K562 (cell line): ENCODE data around the gene TTC9C. TPM values are rescaled to one million over a fixed set of nuclear protein-coding genes. Genes with fewer than 3 reads are reported as not detected.
A peak's percentile ranks its signal among the peaks of the same experiment; 100 is the strongest.

Source experiments
- CBX3 ChIP-seq, 2 experiments: IDR thresholded peaks; 1 replicate in 1 of 2; 2 replicates in 1 of 2; pipeline ENCODE4 v1.6.1; 2012; ENCODE audit warnings: inconsistent platforms in 2 of 2, low read length in 2 of 2, borderline replicate concordance in 1 of 2, control low read depth in 1 of 2
- CHCHD3 ChIP-seq: fragments of 250-450 bp; sonication (Bioruptor Pico); IDR thresholded peaks from 2 replicates; pipeline ENCODE4 v2.1.2; 2022; ENCODE audit warnings: mild to moderate bottlenecking
- CREB1 ChIP-seq, 2 experiments: sonication (generic) in 1 of 2; formaldehyde crosslinking in 1 of 2; IDR thresholded peaks; 2 replicates each; pipeline versions ENCODE4 v1.6.1 to v1.8.0; 2012 to 2022; ENCODE audit warnings: inconsistent platforms in 1 of 2, mild to moderate bottlenecking in 1 of 2, missing genetic modification reagents in 1 of 2, moderate library complexity in 1 of 2
- FOXK2 ChIP-seq, 2 experiments: fragments of 450-650 bp; IDR thresholded peaks in 1 of 2; conservative IDR thresholded peaks in 1 of 2; 2 replicates each; pipeline ENCODE4 v1.6.1; 2016; ENCODE audit warnings: low read depth in 2 of 2, mild to moderate bottlenecking in 1 of 2
- GTF2A2 ChIP-seq: IDR thresholded peaks from 2 replicates; pipeline ENCODE4 v1.6.1; 2016; ENCODE audit warnings: mild to moderate bottlenecking, missing genetic modification characterization, missing compliant biosample characterization
- KAT7 ChIP-seq: sonication (generic); formaldehyde crosslinking; IDR thresholded peaks from 2 replicates; pipeline ENCODE4 v1.8.0; 2022; ENCODE audit warnings: missing genetic modification reagents, mild to moderate bottlenecking, borderline replicate concordance
- KLF1 ChIP-seq: fragments of 450-650 bp; IDR thresholded peaks from 2 replicates; pipeline ENCODE4 v1.6.1; 2016; ENCODE audit warnings: missing genetic modification characterization, missing compliant biosample characterization
- KLF10 ChIP-seq: fragments of 250-450 bp; sonication (Bioruptor Pico); IDR thresholded peaks from 2 replicates; pipeline ENCODE4 v1.6.1; 2021; ENCODE audit warnings: matching md5 sums
- MAZ ChIP-seq, 2 experiments: fragments of 450-650 bp in 1 of 2; sonication (generic) in 1 of 2; formaldehyde crosslinking; IDR thresholded peaks in 1 of 2; conservative IDR thresholded peaks in 1 of 2; 2 replicates each; pipeline versions ENCODE4 v1.4.0 to v1.5.0; 2020; ENCODE audit warnings: mild to moderate bottlenecking in 1 of 2, missing genetic modification reagents in 1 of 2
- MTA1 ChIP-seq: fragments of 450-650 bp; IDR thresholded peaks from 2 replicates; pipeline ENCODE4 v1.6.1; 2017; ENCODE audit warnings: borderline replicate concordance
- NCOA4 ChIP-seq: fragments of 450-650 bp; IDR thresholded peaks from 2 replicates; pipeline ENCODE4 v1.6.1; 2018; ENCODE audit warnings: mild to moderate bottlenecking; ENCODE audit not compliant: partially characterized antibody
- NFE2 ChIP-seq: IDR thresholded peaks from 2 replicates; pipeline ENCODE4 v1.6.1; 2014; ENCODE audit warnings: antibody characterized with exemption, low read depth
- POLR2A ChIP-seq: fragments of 450-650 bp; conservative IDR thresholded peaks from 2 replicates; pipeline ENCODE4 v1.6.1; 2016
- PREB ChIP-seq: sonication (generic); formaldehyde crosslinking; IDR thresholded peaks from 2 replicates; pipeline ENCODE4 v1.8.1; 2023; ENCODE audit warnings: mild to moderate bottlenecking, missing genetic modification reagents
- PRPF4 ChIP-seq: fragments of 200-400 bp; formaldehyde crosslinking; IDR thresholded peaks from one replicate; pipeline ENCODE4 v1.6.1; 2017; ENCODE audit warnings: low read length, low read depth, mild to moderate bottlenecking; ENCODE audit not compliant: insufficient read depth, poor library complexity, severe bottlenecking
- SMAD4 ChIP-seq: fragments of 250-450 bp; sonication (Bioruptor Pico); conservative IDR thresholded peaks from 2 replicates; pipeline ENCODE4 v1.8.0; 2021; ENCODE audit warnings: inconsistent platforms, mild to moderate bottlenecking, moderate library complexity
- SMARCA5 ChIP-seq: fragments of 450-650 bp; IDR thresholded peaks from 2 replicates; pipeline ENCODE4 v1.6.1; 2016
- SOX6 ChIP-seq: fragments of 450-650 bp; IDR thresholded peaks from 2 replicates; pipeline ENCODE4 v1.6.1; 2014; ENCODE audit warnings: mild to moderate bottlenecking
- SPI1 ChIP-seq: IDR thresholded peaks from 2 replicates; pipeline ENCODE4 v1.6.1; 2011; ENCODE audit warnings: low read depth, low read length, control low read depth, borderline replicate concordance
- YBX1 ChIP-seq: fragments of 450-650 bp; IDR thresholded peaks from 2 replicates; pipeline ENCODE4 v1.7.1; 2016; ENCODE audit warnings: mild to moderate bottlenecking
- ZNF707 ChIP-seq: fragments of 250-450 bp; sonication (Bioruptor Pico); conservative IDR thresholded peaks from 2 replicates; pipeline ENCODE4 v1.8.0; 2022; ENCODE audit warnings: inconsistent platforms, mild to moderate bottlenecking, moderate library complexity
- polyA plus RNA-seq, 8 experiments: library from polyadenylated mRNA; depleted of rRNA in 4 of 8; stranded (reverse) in 5 of 8; unstranded in 3 of 8; fragments of >200 nt; fragmentation: Nextera tagmentation in 2 of 8; fragmentation: Illumina TruSeq in 1 of 8; extraction: Ambion mirVana in 2 of 8; extraction: Trizol in 1 of 8; gene quantifications; 2 replicates each; pipeline versions ENCODE4 v1.2.1 to v1.2.3, GENCODE V29; 2011 to 2014; ENCODE audit warnings: inconsistent platforms in 1 of 8, missing spikeins in 1 of 8
- total RNA-seq, 7 experiments: library from RNA; depleted of rRNA in 6 of 7; stranded (reverse); fragments of >200 nt in 6 of 7; fragmentation: Illumina TruSeq in 2 of 7; extraction: Trizol in 2 of 7; gene quantifications; 2 replicates each; pipeline versions ENCODE4 v1.2.1 to v1.2.3, GENCODE V29; 2011 to 2021; ENCODE audit warnings: low replicate concordance in 1 of 7
- TF ChIP-seq, protein P1 (sequence below): sonication (generic); formaldehyde crosslinking; IDR thresholded peaks from 2 replicates; pipeline ENCODE4 v1.8.0; 2022; ENCODE audit warnings: missing genetic modification reagents, mild to moderate bottlenecking, moderate library complexity, borderline replicate concordance
- TF ChIP-seq, protein P2 (sequence below), 2 experiments: IDR thresholded peaks; 2 replicates each; pipeline ENCODE4 v1.6.1; 2011; ENCODE audit warnings: borderline replicate concordance in 1 of 2, control low read depth in 1 of 2, low read depth in 1 of 2, low read length in 1 of 2, mild to moderate bottlenecking in 1 of 2, mixed read lengths in 1 of 2, moderate library complexity in 1 of 2; ENCODE audit not compliant: insufficient read depth in 1 of 2, insufficient read length in 1 of 2, poor library complexity in 1 of 2, severe bottlenecking in 1 of 2; ENCODE audit errors: extremely low read depth in 1 of 2
- TF ChIP-seq, protein P3 (sequence below): fragments of 450-650 bp; formaldehyde crosslinking; IDR thresholded peaks from 2 replicates; pipeline ENCODE4 v1.4.0; 2020; ENCODE audit warnings: mild to moderate bottlenecking, moderate library complexity

TTC9C gene
- total and polyA plus RNA-seq, 9 of the 15 experiments (the other 6 are each of a cell fraction or from before 2014, with no cell fraction given): 32.8 to 59.0 (median 37.1) TPM

DNA sequence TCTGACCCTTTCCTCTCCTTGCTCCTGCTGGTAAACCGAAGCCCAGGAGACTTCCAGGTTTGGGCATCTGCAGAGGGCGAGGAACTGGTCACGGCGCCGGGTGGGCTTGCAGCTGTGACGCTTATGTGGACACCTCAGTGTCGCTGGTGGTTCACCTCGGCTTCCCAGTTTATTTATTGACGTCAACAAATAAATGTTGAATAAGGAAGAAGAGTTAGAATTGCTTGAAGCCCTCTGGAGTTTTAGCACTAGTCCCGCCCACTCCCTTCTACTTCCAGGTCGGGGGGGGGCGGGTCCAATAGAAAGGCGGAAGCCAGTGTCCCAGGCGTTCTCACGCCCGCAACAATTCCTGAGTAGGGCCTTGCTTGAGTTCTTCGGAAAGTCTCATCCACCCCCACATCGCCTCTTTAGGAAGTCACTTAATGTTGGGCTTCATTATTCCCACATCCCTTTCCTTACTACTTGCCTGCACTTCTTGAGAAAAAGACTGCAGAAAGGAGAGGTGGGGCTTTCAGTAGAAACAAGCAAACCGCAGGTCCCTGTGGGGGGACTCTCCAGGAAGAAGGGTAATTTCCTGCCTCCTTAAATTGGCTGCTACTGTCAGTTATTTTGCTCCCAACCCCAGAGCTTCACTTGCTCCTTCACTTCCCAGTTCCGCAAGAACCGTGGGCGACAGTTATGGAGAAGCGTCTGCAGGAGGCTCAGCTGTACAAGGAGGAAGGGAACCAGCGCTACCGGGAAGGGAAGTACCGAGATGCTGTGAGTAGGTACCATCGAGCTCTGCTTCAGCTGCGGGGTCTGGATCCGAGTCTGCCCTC is at the start of gene TTC9C (continued):
- TF ChIP-seq ZNF707 (CRISPR knock-in tag): no peak
- TF ChIP-seq SMARCA5: 0 out of 2 replicates have a peak, but pooled peaks have one; percentile 14
- no peak for TF ChIP-seq YBX1
- TF ChIP-seq KLF1 (tag): no peak
- TF ChIP-seq CREB1 (IDR thresholded peaks at IDR 0.05): no peak; the same call in 1 of the 2 replicates
- TF ChIP-seq CREB1 (CRISPR knock-in tag; IDR thresholded peaks at IDR 0.05): no peak
- TF ChIP-seq, protein P1, sequence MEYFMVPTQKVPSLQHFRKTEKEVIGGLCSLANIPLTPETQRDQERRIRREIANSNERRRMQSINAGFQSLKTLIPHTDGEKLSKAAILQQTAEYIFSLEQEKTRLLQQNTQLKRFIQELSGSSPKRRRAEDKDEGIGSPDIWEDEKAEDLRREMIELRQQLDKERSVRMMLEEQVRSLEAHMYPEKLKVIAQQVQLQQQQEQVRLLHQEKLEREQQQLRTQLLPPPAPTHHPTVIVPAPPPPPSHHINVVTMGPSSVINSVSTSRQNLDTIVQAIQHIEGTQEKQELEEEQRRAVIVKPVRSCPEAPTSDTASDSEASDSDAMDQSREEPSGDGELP (CRISPR knock-in tag): peak; percentile 59
- 0 out of 2 replicates have a peak, but pooled peaks have one; percentile 8 for TF ChIP-seq SMAD4 (CRISPR knock-in tag)
- peak in 1 of 2 experiments; percentile 25; a peak in 2 of 4 replicates for TF ChIP-seq MAZ (CRISPR knock-in tag; conservative IDR thresholded peaks at IDR 0.05 in 1 of 2, IDR thresholded peaks at IDR 0.05 in 1 of 2)
- TF ChIP-seq PRPF4: no peak
- TF ChIP-seq GTF2A2 (tag): no peak
- no peak for TF ChIP-seq PREB (CRISPR knock-in tag)
- 0 out of 2 replicates have a peak, but pooled peaks have one; percentile 4 for TF ChIP-seq KAT7 (CRISPR knock-in tag)
- no peak for TF ChIP-seq SOX6
- peak in 1 of 2 experiments; percentile 69; a peak in 1 of 4 replicates for TF ChIP-seq FOXK2 (conservative IDR thresholded peaks at IDR 0.05 in 1 of 2, IDR thresholded peaks at IDR 0.05 in 1 of 2; ENCODE audit: low read depth in 2 of 2)
- TF ChIP-seq MTA1: no peak
- no peak for TF ChIP-seq KLF10 (CRISPR knock-in tag)
- TF ChIP-seq, protein P2, sequence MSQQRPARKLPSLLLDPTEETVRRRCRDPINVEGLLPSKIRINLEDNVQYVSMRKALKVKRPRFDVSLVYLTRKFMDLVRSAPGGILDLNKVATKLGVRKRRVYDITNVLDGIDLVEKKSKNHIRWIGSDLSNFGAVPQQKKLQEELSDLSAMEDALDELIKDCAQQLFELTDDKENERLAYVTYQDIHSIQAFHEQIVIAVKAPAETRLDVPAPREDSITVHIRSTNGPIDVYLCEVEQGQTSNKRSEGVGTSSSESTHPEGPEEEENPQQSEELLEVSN (IDR thresholded peaks at IDR 0.05; ENCODE audit: borderline replicate concordance in 1 of 2, extremely low read depth in 1 of 2, insufficient read depth in 1 of 2, insufficient read length in 1 of 2, low read depth in 1 of 2, low read length in 1 of 2, poor library complexity in 1 of 2, severe bottlenecking in 1 of 2): no peak
- no peak for TF ChIP-seq CBX3 (IDR thresholded peaks at IDR 0.05; ENCODE audit: borderline replicate concordance in 1 of 2, low read length in 2 of 2)
- peak; percentile 71 for TF ChIP-seq POLR2A
- TF ChIP-seq NCOA4: no peak
- TF ChIP-seq CHCHD3 (CRISPR knock-in tag): no peak
- TF ChIP-seq, protein P3, sequence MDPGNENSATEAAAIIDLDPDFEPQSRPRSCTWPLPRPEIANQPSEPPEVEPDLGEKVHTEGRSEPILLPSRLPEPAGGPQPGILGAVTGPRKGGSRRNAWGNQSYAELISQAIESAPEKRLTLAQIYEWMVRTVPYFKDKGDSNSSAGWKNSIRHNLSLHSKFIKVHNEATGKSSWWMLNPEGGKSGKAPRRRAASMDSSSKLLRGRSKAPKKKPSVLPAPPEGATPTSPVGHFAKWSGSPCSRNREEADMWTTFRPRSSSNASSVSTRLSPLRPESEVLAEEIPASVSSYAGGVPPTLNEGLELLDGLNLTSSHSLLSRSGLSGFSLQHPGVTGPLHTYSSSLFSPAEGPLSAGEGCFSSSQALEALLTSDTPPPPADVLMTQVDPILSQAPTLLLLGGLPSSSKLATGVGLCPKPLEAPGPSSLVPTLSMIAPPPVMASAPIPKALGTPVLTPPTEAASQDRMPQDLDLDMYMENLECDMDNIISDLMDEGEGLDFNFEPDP (CRISPR knock-in tag): no peak
- no peak for TF ChIP-seq NFE2
- TF ChIP-seq SPI1: peak; percentile 55; the same call in 1 of the 2 replicates
